ENCODE measurements around the gene ELOVL2. TPM values are rescaled to one million over a fixed set of nuclear protein-coding genes. Genes with fewer than 3 reads are reported as not detected.

ELOVL2 gene
- total RNA-seq, 1 experiment from 2014 or later, result 0.07 TPM

GRCh38 chr6:10963113-10963512 is 81.0 kb downstream of the ELOVL2 start:
- no peak for ATAC-seq
- POLR2A ChIA-PET, result no interaction called here
- H2AFZ ChIP-seq (ENCODE audit: low read depth, low read length, poor library complexity, severe bottlenecking), result no peak overlapping the region
- no peak for DNase-seq (ENCODE audit: low read depth, low spot score)
- no peak overlapping the region for H3K4me3 ChIP-seq (replicated peaks in 1 of 2; ENCODE audit: low read depth in 1 of 2, low read length in 2 of 2)
- H3K79me2 ChIP-seq (ENCODE audit: insufficient read depth, low read length), result no peaks in the 10 kb centered on the region
- H3K4me1 ChIP-seq (ENCODE audit: control insufficient read depth in 1 of 2, insufficient read depth in 2 of 2, low read length in 2 of 2), result no peaks in the 10 kb centered on the region
- RAD21 ChIA-PET (ENCODE audit: low non-redundant PET in 1 of 2, low total read pairs in 2 of 2, uncharacterized antibody in 2 of 2, unreplicated experiment in 2 of 2), result no interaction called here
- CTCF ChIA-PET, result interaction anchor here (1.6 kb wide), 1 partner anchor 8 kb away, joined by 11 read pairs; no protein-coding TSS in a partner anchor
- no TSS peak for BruUV-seq (replicated peaks)
- no peak overlapping the region for H3K4me2 ChIP-seq (ENCODE audit: low read length)
- TF ChIP-seq TCF7L2 (IDR thresholded peaks at IDR 0.05; ENCODE audit: borderline replicate concordance, extremely low read depth, insufficient read depth, insufficient read length) (no peak), EZH2 (IDR thresholded peaks at IDR 0.05) (no peak), ZNF274 (IDR thresholded peaks at IDR 0.05; ENCODE audit: low read depth, low read length) (no peak), REST (IDR thresholded peaks at IDR 0.05; ENCODE audit: low read depth) (no peak), FOSL1 (IDR thresholded peaks at IDR 0.05; ENCODE audit: low read depth) (no peak), EGR1 (IDR thresholded peaks at IDR 0.05; ENCODE audit: low read depth) (no peak)
- no peaks in the 10 kb centered on the region for H3K9me2 ChIP-seq (ENCODE audit: insufficient read depth)
- H4K20me1 ChIP-seq (ENCODE audit: insufficient read depth), result no peaks in the 10 kb centered on the region
- no peak overlapping the region for H3K27ac ChIP-seq (ENCODE audit: low read depth, low read length)
- 0 out of 4 replicates have a peak, but pooled peaks cover 0 to 3% of the 10 kb centered on the region in 2 experiments for H3K9me3 ChIP-seq (ENCODE audit: control insufficient read depth in 1 of 2, insufficient read depth in 1 of 2, low read depth in 1 of 2, low read length in 2 of 2)
- no peaks in the 10 kb centered on the region for H3K27me3 ChIP-seq (ENCODE audit: insufficient read depth, low read length)
- intact Hi-C loops (cut with micrococcal nuclease), result no loop called here
- no peak overlapping the region for H3K9ac ChIP-seq (ENCODE audit: low read length)
- no peaks in the 10 kb centered on the region for H3K36me3 ChIP-seq (ENCODE audit: control insufficient read depth in 1 of 2, insufficient read depth in 2 of 2, low read length in 2 of 2)

DNA sequence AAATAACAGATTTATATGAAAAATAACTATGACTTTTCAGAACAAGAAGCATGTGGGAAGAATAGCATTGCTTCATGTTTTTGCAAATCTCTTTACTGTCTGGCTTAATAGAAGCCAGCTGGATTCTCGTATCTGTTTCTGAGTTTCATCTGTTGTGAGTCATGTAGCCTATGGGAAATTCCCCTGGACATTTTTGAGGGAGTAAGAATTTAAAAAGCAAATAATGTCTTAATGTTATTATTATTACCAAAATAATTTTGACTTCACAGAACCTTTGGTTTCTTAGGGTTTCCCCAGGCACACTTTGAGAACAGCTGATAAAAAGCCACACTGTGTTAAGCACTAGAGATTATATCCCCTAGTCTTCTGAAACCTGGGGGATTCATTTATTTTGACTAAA is 81.4 kb downstream of the ELOVL2 start:
- H3K4me3 ChIP-seq (replicated peaks in 1 of 2; ENCODE audit: low read depth in 1 of 2, low read length in 2 of 2), result no peak overlapping the region
- no peaks in the 10 kb centered on the region for H3K36me3 ChIP-seq (ENCODE audit: control insufficient read depth in 1 of 2, insufficient read depth in 2 of 2, low read length in 2 of 2)
- H4K20me1 ChIP-seq (ENCODE audit: insufficient read depth), result no peaks in the 10 kb centered on the region
- H3K4me1 ChIP-seq (ENCODE audit: control insufficient read depth in 1 of 2, insufficient read depth in 2 of 2, low read length in 2 of 2), result no peaks in the 10 kb centered on the region
- 0 out of 4 replicates have a peak, but pooled peaks cover 0 to 3% of the 10 kb centered on the region in 2 experiments for H3K9me3 ChIP-seq (ENCODE audit: control insufficient read depth in 1 of 2, insufficient read depth in 1 of 2, low read depth in 1 of 2, low read length in 2 of 2)
- H3K9ac ChIP-seq (ENCODE audit: low read length), result no peak overlapping the region
- BruUV-seq (replicated peaks), result no TSS peak
- POLR2A ChIA-PET, result no interaction called here
- intact Hi-C loops (cut with micrococcal nuclease), result no loop called here
- ATAC-seq, result no peak
- H3K79me2 ChIP-seq (ENCODE audit: insufficient read depth, low read length), result no peaks in the 10 kb centered on the region
- DNase-seq (ENCODE audit: low read depth, low spot score), result no peak
- no peak overlapping the region for H3K27ac ChIP-seq (ENCODE audit: low read depth, low read length)
- RAD21 ChIA-PET (ENCODE audit: low non-redundant PET in 1 of 2, low total read pairs in 2 of 2, uncharacterized antibody in 2 of 2, unreplicated experiment in 2 of 2), result no interaction called here
- no peak overlapping the region for H2AFZ ChIP-seq (ENCODE audit: low read depth, low read length, poor library complexity, severe bottlenecking)
- no peak overlapping the region for H3K4me2 ChIP-seq (ENCODE audit: low read length)
- no peaks in the 10 kb centered on the region for H3K9me2 ChIP-seq (ENCODE audit: insufficient read depth)
- CTCF ChIA-PET, result interaction anchor here (1.6 kb wide), 1 partner anchor 8 kb away, joined by 11 read pairs; no protein-coding TSS in a partner anchor
- no peaks in the 10 kb centered on the region for H3K27me3 ChIP-seq (ENCODE audit: insufficient read depth, low read length)
- TF ChIP-seq CTCF (IDR thresholded peaks at IDR 0.05 in 2 of 3, conservative IDR thresholded peaks at IDR 0.05 in 1 of 3; ENCODE audit: borderline replicate concordance in 1 of 3, insufficient read depth in 1 of 3, low read depth in 2 of 3, low read length in 2 of 3), result no peak
- TF ChIP-seq ELF1 (IDR thresholded peaks at IDR 0.05; ENCODE audit: borderline replicate concordance, low read depth), result no peak
- TF ChIP-seq RAD21 (IDR thresholded peaks at IDR 0.05; ENCODE audit: low read depth), result no peak
- TF ChIP-seq EZH2 (IDR thresholded peaks at IDR 0.05), result no peak
- no peak for TF ChIP-seq SRF (IDR thresholded peaks at IDR 0.05; ENCODE audit: low read depth)
- TF ChIP-seq CEBPB (IDR thresholded peaks at IDR 0.05; ENCODE audit: low read depth), result no peak
- TF ChIP-seq EZH2phosphoT487 (IDR thresholded peaks at IDR 0.05; ENCODE audit: borderline replicate concordance), result no peak
- no peak for TF ChIP-seq SP1 (IDR thresholded peaks at IDR 0.05; ENCODE audit: low read depth)
- no peak for TF ChIP-seq TCF7L2 (IDR thresholded peaks at IDR 0.05; ENCODE audit: borderline replicate concordance, extremely low read depth, insufficient read depth, insufficient read length)
- no peak for TF ChIP-seq ATF3 (IDR thresholded peaks at IDR 0.05)
